Nephron progenitor cell (in vitro differentiated cells): Measurements from ENCODE around the gene HOXD11.

Source experiments
- DNase-seq: peaks from one replicate; pipeline ENCODE4 v3.0.0; 2021
- H3K27ac Mint-ChIP-seq: 2 replicates; pipeline ENCODE4 v1.8.0; 2021; ENCODE audit warnings: mild to moderate bottlenecking, moderate library complexity, mixed read lengths
- H3K27me3 Mint-ChIP-seq: 2 replicates; pipeline ENCODE4 v1.8.0; 2021; ENCODE audit warnings: mild to moderate bottlenecking, low read depth, mixed read lengths; ENCODE audit not compliant: poor library complexity
- H3K36me3 Mint-ChIP-seq: 2 replicates; pipeline ENCODE4 v1.8.0; 2021; ENCODE audit warnings: low read depth, mixed read lengths
- H3K4me1 Mint-ChIP-seq: 2 replicates; pipeline ENCODE4 v1.8.0; 2021; ENCODE audit warnings: mixed read lengths
- H3K4me3 Mint-ChIP-seq: 2 replicates; pipeline ENCODE4 v1.8.0; 2021; ENCODE audit warnings: mild to moderate bottlenecking, moderate library complexity, mixed read lengths
- H3K9me3 Mint-ChIP-seq: 2 replicates; pipeline ENCODE4 v1.8.0; 2021; ENCODE audit warnings: mild to moderate bottlenecking, moderate library complexity, mixed read lengths
- CTCF ChIP-seq: fragments of 200-600 bp; sonication (generic); IDR thresholded peaks from 2 replicates; pipeline ENCODE4 v1.5.0; 2021; ENCODE audit warnings: antibody characterized with exemption

Gene HOXD11

DNA sequence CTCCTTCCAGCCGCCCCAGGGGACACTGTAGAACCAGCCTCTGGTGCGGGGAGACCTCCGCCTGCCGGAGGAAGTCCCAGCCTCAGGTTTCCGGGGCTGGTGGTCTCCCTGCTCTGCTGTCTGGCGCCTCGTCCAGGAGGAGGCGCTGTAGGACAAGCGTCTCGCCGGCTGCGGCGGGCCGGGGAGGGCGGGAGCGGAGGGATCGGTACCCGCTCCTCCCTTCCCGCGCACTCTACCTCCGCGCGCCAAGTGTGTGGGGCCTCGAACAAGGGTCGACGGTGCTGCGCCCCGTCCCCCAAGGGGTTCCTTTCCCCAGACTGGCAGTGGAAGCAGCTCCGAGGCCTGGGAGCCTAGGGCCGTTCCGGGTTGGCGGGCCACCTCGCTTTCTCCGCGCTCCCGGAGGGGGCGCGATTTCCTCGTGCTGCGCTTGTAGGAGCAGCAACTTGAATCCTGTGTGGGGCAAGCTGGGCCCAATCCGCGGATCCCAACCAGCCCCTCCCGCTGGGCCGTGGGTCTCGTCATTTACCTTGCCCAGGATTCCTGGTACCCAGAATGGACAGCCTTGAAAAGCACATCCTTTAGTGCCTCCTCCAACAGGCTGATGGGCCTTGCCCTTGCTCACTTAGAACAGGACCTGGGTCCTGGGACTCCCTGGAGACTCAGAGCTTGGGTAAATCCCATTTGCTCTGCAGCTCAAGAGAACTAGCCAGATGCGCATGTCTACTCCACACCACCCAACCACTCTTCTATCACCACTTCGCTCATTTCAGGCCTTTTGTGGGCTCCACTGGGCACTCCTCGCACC, 33.6 kb downstream of the HOXD11 start:
- Mint-ChIP-seq H3K4me3 (peak overlapping the region; percentile 100), H3K9me3 (no peaks in the 10 kb centered on the region), H3K27me3 (peaks cover 8% of the 10 kb centered on the region), H3K36me3 (peaks cover 53% of the 10 kb centered on the region), H3K4me1 (peaks cover 54% of the 10 kb centered on the region), H3K27ac (peak overlapping the region; percentile 97)
- DNase-seq = peak; percentile 92
- peak; percentile 94 for TF ChIP-seq CTCF

GRCh38 chr2:176142281-176142680, 35.2 kb downstream of the HOXD11 start:
- DNase-seq = no peak
- H3K9me3 Mint-ChIP-seq = no peaks in the 10 kb centered on the region
- H3K27me3 Mint-ChIP-seq = peaks cover 2% of the 10 kb centered on the region
- H3K4me3 Mint-ChIP-seq = peak overlapping the region; percentile 100
- H3K4me1 Mint-ChIP-seq = peaks cover 59% of the 10 kb centered on the region
- no peak for TF ChIP-seq CTCF
- H3K27ac Mint-ChIP-seq = peak overlapping the region; percentile 97
- H3K36me3 Mint-ChIP-seq = peaks cover 65% of the 10 kb centered on the region

DNA sequence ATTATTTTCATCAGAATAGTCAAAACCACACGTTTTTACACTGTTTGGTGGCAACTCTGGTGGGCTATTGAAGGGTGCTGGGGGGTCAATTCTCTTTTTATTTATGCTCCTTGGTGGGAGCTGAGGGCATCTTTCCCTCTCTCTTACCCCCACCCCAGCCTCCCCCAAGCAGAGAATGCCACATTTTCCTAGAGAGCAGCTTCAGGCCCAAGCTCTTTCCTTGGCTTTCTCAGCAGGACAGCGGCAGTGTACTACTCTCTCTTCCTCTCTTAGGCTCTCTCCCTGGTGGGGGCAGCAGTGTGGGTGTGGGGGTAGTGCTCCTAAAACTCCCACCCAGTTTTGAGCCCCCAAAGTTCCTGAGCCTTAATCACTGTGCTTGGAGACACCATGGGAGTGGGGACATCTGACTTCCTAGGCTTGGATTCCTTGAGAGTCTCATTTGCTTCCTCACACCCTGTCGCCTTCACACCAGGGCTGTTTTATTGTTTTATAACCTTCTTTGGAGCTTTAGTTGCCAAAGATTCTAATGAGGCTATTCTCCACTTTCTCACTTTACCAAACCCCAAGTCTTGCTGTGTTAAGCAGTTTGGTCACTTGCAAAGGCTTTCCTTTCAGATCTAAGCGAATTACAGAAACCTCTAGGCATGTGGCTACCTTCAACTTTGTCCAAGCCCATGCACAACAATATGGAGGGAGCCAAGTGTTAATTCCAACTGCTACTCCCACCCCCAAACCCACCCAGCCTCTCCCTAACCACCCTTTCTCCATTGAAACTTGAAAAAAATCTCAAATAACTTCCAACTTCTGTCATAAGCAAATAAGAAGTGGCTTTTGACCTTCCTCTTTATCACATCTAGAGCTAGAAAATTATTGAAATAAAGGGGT, 38.2 kb downstream of the HOXD11 start:
- Mint-ChIP-seq H3K9me3 (no peaks in the 10 kb centered on the region), H3K4me3 (peak overlapping the region; percentile 100), H3K4me1 (peaks cover 71% of the 10 kb centered on the region), H3K27me3 (peaks cover 2% of the 10 kb centered on the region), H3K27ac (peak overlapping the region; percentile 97), H3K36me3 (peaks cover 66% of the 10 kb centered on the region)
- no peak for TF ChIP-seq CTCF
- DNase-seq = no peak

- peaks cover 75% of the 10 kb centered on the region for H3K4me1 Mint-ChIP-seq
- peaks cover 2% of the 10 kb centered on the region for H3K27me3 Mint-ChIP-seq
- peak overlapping the region; percentile 97 for H3K27ac Mint-ChIP-seq
- DNase-seq = no peak
- H3K36me3 Mint-ChIP-seq = peaks cover 71% of the 10 kb centered on the region
- no peak for TF ChIP-seq CTCF
- H3K9me3 Mint-ChIP-seq = no peaks in the 10 kb centered on the region
- peak overlapping the region; percentile 100 for H3K4me3 Mint-ChIP-seq
Measured at GRCh38 chr2:176146101-176146500, 39.0 kb downstream of the HOXD11 start.

GRCh38 chr2:176146645-176147044, 39.6 kb downstream of the HOXD11 start:
- no peaks in the 10 kb centered on the region for H3K9me3 Mint-ChIP-seq
- peak overlapping the region; percentile 100 for H3K4me3 Mint-ChIP-seq
- TF ChIP-seq CTCF = no peak
- no peak for DNase-seq
- peak overlapping the region; percentile 97 for H3K27ac Mint-ChIP-seq
- H3K36me3 Mint-ChIP-seq = peaks cover 70% of the 10 kb centered on the region
- H3K27me3 Mint-ChIP-seq = peaks cover under 1% of the 10 kb centered on the region
- H3K4me1 Mint-ChIP-seq = peaks cover 73% of the 10 kb centered on the region
